Testis (tissue), 2 donors: ENCODE measurements around the gene UVSSA.

Experiments used
- POLR2A ChIP-seq: fragments of 450-650 bp; IDR thresholded peaks from one replicate; pipeline ENCODE4 v1.6.1; 2017; ENCODE audit warnings: antibody characterized with exemption, mild to moderate bottlenecking, moderate library complexity
- TF ChIP-seq, protein P1 (sequence below), 3 experiments: fragments of 450-650 bp in 2 of 3; fragments of 200-600 bp in 1 of 3; sonication (generic) in 1 of 3; IDR thresholded peaks; one replicate each; pipeline ENCODE4 v1.5.1; 2016 to 2019; ENCODE audit warnings: antibody characterized with exemption in 3 of 3, mild to moderate bottlenecking in 2 of 3, moderate library complexity in 1 of 3

DNA sequence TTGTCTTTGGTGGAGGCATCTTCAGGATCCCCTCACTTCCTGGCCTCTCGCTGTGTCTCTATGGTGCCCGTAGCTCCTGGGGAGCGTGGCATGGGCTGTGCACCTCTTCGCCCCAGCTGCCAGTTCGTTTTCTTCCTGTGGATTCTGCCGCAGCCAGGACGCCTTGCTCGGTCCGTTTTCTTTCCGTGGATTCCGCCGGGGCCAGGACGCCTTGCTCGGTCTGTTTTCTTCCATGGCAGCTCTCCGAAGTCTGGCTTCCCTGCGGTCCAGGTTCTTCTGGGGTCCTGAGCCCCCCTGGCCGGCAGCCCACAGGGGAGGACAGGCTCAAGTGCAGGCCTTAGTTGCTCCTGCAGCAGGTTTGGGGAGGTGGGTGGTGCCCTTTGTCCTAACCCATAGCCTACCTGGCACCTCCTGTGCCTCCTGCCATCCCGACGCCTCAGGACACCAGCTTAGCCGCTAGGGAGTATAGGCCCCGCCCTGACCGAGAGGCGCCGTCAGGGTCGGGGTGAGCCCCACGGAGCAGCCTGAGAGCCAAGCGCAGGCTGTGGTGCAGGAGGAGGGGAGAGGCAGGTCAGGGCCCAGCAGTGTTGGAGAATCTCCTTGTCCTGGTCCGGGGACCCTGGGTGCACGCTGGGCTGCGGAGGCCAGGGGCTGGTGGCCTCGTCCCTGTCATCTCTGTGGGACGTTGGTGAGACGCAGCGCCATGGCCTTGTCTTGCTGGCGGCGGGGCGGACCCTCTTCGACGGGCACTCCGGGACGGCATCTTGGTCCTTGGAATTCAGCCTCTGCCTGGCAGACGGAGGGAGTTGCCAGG lies 27.1 kb downstream of the UVSSA start:
- TF ChIP-seq, protein P1, sequence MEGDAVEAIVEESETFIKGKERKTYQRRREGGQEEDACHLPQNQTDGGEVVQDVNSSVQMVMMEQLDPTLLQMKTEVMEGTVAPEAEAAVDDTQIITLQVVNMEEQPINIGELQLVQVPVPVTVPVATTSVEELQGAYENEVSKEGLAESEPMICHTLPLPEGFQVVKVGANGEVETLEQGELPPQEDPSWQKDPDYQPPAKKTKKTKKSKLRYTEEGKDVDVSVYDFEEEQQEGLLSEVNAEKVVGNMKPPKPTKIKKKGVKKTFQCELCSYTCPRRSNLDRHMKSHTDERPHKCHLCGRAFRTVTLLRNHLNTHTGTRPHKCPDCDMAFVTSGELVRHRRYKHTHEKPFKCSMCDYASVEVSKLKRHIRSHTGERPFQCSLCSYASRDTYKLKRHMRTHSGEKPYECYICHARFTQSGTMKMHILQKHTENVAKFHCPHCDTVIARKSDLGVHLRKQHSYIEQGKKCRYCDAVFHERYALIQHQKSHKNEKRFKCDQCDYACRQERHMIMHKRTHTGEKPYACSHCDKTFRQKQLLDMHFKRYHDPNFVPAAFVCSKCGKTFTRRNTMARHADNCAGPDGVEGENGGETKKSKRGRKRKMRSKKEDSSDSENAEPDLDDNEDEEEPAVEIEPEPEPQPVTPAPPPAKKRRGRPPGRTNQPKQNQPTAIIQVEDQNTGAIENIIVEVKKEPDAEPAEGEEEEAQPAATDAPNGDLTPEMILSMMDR (IDR thresholded peaks at IDR 0.05): no peak
- no peak for TF ChIP-seq POLR2A
